OCI-LY1 (cell line): ENCODE measurements around the gene C19orf25.

Experiments
- CTCF ChIP-seq: fragments of 200-600 bp; sonication (generic), shearing (Covaris generic); IDR thresholded peaks from 2 replicates; pipeline ENCODE4 v1.5.1; 2017; ENCODE audit warnings: mild to moderate bottlenecking, antibody characterized with exemption, low read length, moderate library complexity, mixed read lengths
- EZH2 ChIP-seq: fragments of 200-600 bp; sonication (generic), shearing (Covaris generic); IDR thresholded peaks from 2 replicates; pipeline ENCODE4 v1.8.0; 2017; ENCODE audit warnings: borderline replicate concordance, mixed run types, mild to moderate bottlenecking, antibody characterized with exemption, low read length, moderate library complexity, mixed read lengths

GRCh38 chr19:1516395-1516753 is 37.4 kb upstream of the C19orf25 start:
- no peak for TF ChIP-seq CTCF
- TF ChIP-seq EZH2: no peak
